Mucosa of rectum (tissue), 2 donors: ENCODE data around the gene TUBGCP2.

Experiments
- H3K27ac ChIP-seq, 2 donors: one replicate each; pipeline ENCODE4 v1.7.0; 2013; ENCODE audit warnings: inconsistent platforms in 2 of 2, low read depth in 2 of 2, low read length in 2 of 2
- H3K27me3 ChIP-seq, 2 donors: one replicate each; pipeline ENCODE4 v1.7.0; 2013; ENCODE audit warnings: low read length in 2 of 2; ENCODE audit not compliant: control insufficient read depth in 2 of 2, insufficient read depth in 2 of 2
- H3K36me3 ChIP-seq, 2 donors: one replicate each; pipeline ENCODE4 v1.7.0; 2013; ENCODE audit warnings: low read length in 2 of 2; ENCODE audit not compliant: control insufficient read depth in 2 of 2, insufficient read depth in 2 of 2
- H3K4me1 ChIP-seq, 2 donors: one replicate each; pipeline ENCODE4 v1.7.0; 2013; ENCODE audit warnings: low read length in 2 of 2, mild to moderate bottlenecking in 1 of 2; ENCODE audit not compliant: control insufficient read depth in 2 of 2, insufficient read depth in 2 of 2
- H3K4me3 ChIP-seq, 2 donors: one replicate each; pipeline ENCODE4 v1.7.0; 2013; ENCODE audit warnings: low read length in 2 of 2
- H3K9ac ChIP-seq, 2 donors: one replicate each; pipeline ENCODE4 v1.7.0; 2013; ENCODE audit warnings: low read length in 2 of 2, low read depth in 1 of 2, mild to moderate bottlenecking in 1 of 2
- H3K9me3 ChIP-seq, 2 donors: one replicate each; pipeline ENCODE4 v1.7.0; 2013; ENCODE audit warnings: low read length in 2 of 2; ENCODE audit not compliant: control insufficient read depth in 2 of 2
- donor health status: healthy.
- donor health status: Normal muscosa, but diverticular disease.

Gene TUBGCP2

GRCh38 chr10:133306097-133306476 is 2.6 kb downstream of the TUBGCP2 start:
- Histone ChIP-seq H3K9me3 (no peaks in the 10 kb centered on the region), H3K9ac (no peak overlapping the region), H3K36me3 (peaks cover 9 to 15% of the 10 kb centered on the region in 2 donors), H3K4me3 (no peak overlapping the region), H3K27me3 (no peaks in the 10 kb centered on the region), H3K27ac (peak overlapping the region; percentile 48 to 52), H3K4me1 (peaks cover 20 to 27% of the 10 kb centered on the region in 2 donors)

GRCh38 chr10:133303206-133303605 is 5.5 kb downstream of the TUBGCP2 start:
- Histone ChIP-seq H3K36me3 (peaks cover 35 to 36% of the 10 kb centered on the region in 2 donors), H3K4me1 (peaks cover 12 to 15% of the 10 kb centered on the region in 2 donors), H3K9ac (no peak overlapping the region), H3K27ac (no peak overlapping the region), H3K27me3 (no peaks in the 10 kb centered on the region), H3K9me3 (no peaks in the 10 kb centered on the region), H3K4me3 (no peak overlapping the region)

GRCh38 chr10:133302230-133302629 is 6.4 kb downstream of the TUBGCP2 start:
- H3K9ac ChIP-seq, result no peak overlapping the region
- H3K9me3 ChIP-seq, result no peaks in the 10 kb centered on the region
- peaks cover 45 to 46% of the 10 kb centered on the region in 2 donors for H3K36me3 ChIP-seq
- no peak overlapping the region for H3K4me3 ChIP-seq
- H3K4me1 ChIP-seq, result peaks cover 6% of the 10 kb centered on the region in 2 donors
- no peak overlapping the region for H3K27ac ChIP-seq
- no peaks in the 10 kb centered on the region for H3K27me3 ChIP-seq

GRCh38 chr10:133299738-133300137 is 8.9 kb downstream of the TUBGCP2 start:
- Histone ChIP-seq H3K36me3 (peaks cover 64 to 65% of the 10 kb centered on the region in 2 donors), H3K9me3 (no peaks in the 10 kb centered on the region), H3K4me3 (no peak overlapping the region), H3K4me1 (no peaks in the 10 kb centered on the region), H3K27ac (no peak overlapping the region), H3K9ac (no peak overlapping the region), H3K27me3 (no peaks in the 10 kb centered on the region)

GRCh38 chr10:133299224-133299623 is 9.4 kb downstream of the TUBGCP2 start:
- H3K4me1 ChIP-seq, result no peaks in the 10 kb centered on the region
- no peak overlapping the region for H3K4me3 ChIP-seq
- H3K36me3 ChIP-seq, result peaks cover 66 to 68% of the 10 kb centered on the region in 2 donors
- no peak overlapping the region for H3K9ac ChIP-seq
- no peaks in the 10 kb centered on the region for H3K27me3 ChIP-seq
- H3K9me3 ChIP-seq, result no peaks in the 10 kb centered on the region
- no peak overlapping the region for H3K27ac ChIP-seq

GRCh38 chr10:133298466-133298865 is 10.2 kb downstream of the TUBGCP2 start:
- Histone ChIP-seq H3K4me1 (no peaks in the 10 kb centered on the region), H3K9me3 (no peaks in the 10 kb centered on the region), H3K27me3 (no peaks in the 10 kb centered on the region), H3K27ac (no peak overlapping the region), H3K4me3 (no peak overlapping the region), H3K36me3 (peaks cover 73 to 75% of the 10 kb centered on the region in 2 donors), H3K9ac (no peak overlapping the region)

- no peaks in the 10 kb centered on the region for H3K9me3 ChIP-seq
- H3K9ac ChIP-seq, result no peak overlapping the region
- no peak overlapping the region for H3K4me3 ChIP-seq
- no peaks in the 10 kb centered on the region for H3K4me1 ChIP-seq
- H3K36me3 ChIP-seq, result peaks cover 81 to 83% of the 10 kb centered on the region in 2 donors
- no peaks in the 10 kb centered on the region for H3K27me3 ChIP-seq
- H3K27ac ChIP-seq, result no peak overlapping the region
Measured at GRCh38 chr10:133297504-133297903, 11.2 kb downstream of the TUBGCP2 start.

- no peaks in the 10 kb centered on the region for H3K4me1 ChIP-seq
- H3K9me3 ChIP-seq, result no peaks in the 10 kb centered on the region
- peaks cover 74 to 79% of the 10 kb centered on the region in 2 donors for H3K36me3 ChIP-seq
- no peaks in the 10 kb centered on the region for H3K27me3 ChIP-seq
- no peak overlapping the region for H3K9ac ChIP-seq
- H3K4me3 ChIP-seq, result no peak overlapping the region
- no peak overlapping the region for H3K27ac ChIP-seq
Measured at GRCh38 chr10:133295426-133296320, 13.0 kb downstream of the TUBGCP2 start.

- no peak overlapping the region for H3K9ac ChIP-seq
- H3K27ac ChIP-seq, result no peak overlapping the region
- H3K27me3 ChIP-seq, result no peaks in the 10 kb centered on the region
- H3K4me1 ChIP-seq, result no peaks in the 10 kb centered on the region
- H3K9me3 ChIP-seq, result no peaks in the 10 kb centered on the region
- H3K4me3 ChIP-seq, result no peak overlapping the region
- peaks cover 71 to 76% of the 10 kb centered on the region in 2 donors for H3K36me3 ChIP-seq
Measured at GRCh38 chr10:133294189-133294588, 14.5 kb downstream of the TUBGCP2 start.

GRCh38 chr10:133293810-133294119 is 14.9 kb downstream of the TUBGCP2 start:
- H3K36me3 ChIP-seq, result peaks cover 68 to 75% of the 10 kb centered on the region in 2 donors
- no peaks in the 10 kb centered on the region for H3K4me1 ChIP-seq
- no peak overlapping the region for H3K27ac ChIP-seq
- no peak overlapping the region for H3K9ac ChIP-seq
- H3K9me3 ChIP-seq, result no peaks in the 10 kb centered on the region
- no peaks in the 10 kb centered on the region for H3K27me3 ChIP-seq
- H3K4me3 ChIP-seq, result no peak overlapping the region
